Adipocyte (in vitro differentiated cells): ENCODE measurements around the gene PXN.

Experiments
- DNase-seq: peaks from one replicate; pipeline ENCODE4 v3.0.0-alpha.2; 2015; ENCODE audit warnings: low read depth
- H3K27me3 ChIP-seq: replicated peaks from 2 replicates; pipeline ENCODE4 v1.7.0; 2013; ENCODE audit warnings: mild to moderate bottlenecking, low read length, moderate library complexity; ENCODE audit not compliant: control insufficient read depth, insufficient read depth
- H3K36me3 ChIP-seq: 2 replicates; pipeline ENCODE4 v1.7.0; 2013; ENCODE audit warnings: low read length, mild to moderate bottlenecking, moderate library complexity; ENCODE audit not compliant: control insufficient read depth, insufficient read depth, severe bottlenecking
- H3K4me1 ChIP-seq: 2 replicates; pipeline ENCODE4 v1.7.0; 2013; ENCODE audit warnings: mild to moderate bottlenecking, low read length, moderate library complexity; ENCODE audit not compliant: control insufficient read depth, insufficient read depth
- H3K4me3 ChIP-seq: 2 replicates; pipeline ENCODE4 v1.7.0; 2013; ENCODE audit warnings: mild to moderate bottlenecking, low read length, moderate library complexity
- H3K9ac ChIP-seq: 2 replicates; pipeline ENCODE4 v1.7.0; 2013; ENCODE audit warnings: mild to moderate bottlenecking, low read length, moderate library complexity
- H3K9me3 ChIP-seq: 2 replicates; pipeline ENCODE4 v1.7.0; 2013; ENCODE audit warnings: mild to moderate bottlenecking, low read length, moderate library complexity; ENCODE audit not compliant: control insufficient read depth

The PXN gene

GRCh38 chr12:120175062-120175461, 90.5 kb downstream of the PXN start:
- Histone ChIP-seq H3K9me3 (no peaks in the 10 kb centered on the region), H3K4me1 (no peaks in the 10 kb centered on the region), H3K27me3 (no peaks in the 10 kb centered on the region), H3K36me3 (peaks cover 96% of the 10 kb centered on the region), H3K4me3 (no peak overlapping the region), H3K9ac (no peak overlapping the region)
- DNase-seq: no peak

GRCh38 chr12:120172053-120172452, 93.5 kb downstream of the PXN start:
- peaks cover 97% of the 10 kb centered on the region for H3K36me3 ChIP-seq

GRCh38 chr12:120170631-120171030, 94.9 kb downstream of the PXN start:
- Histone ChIP-seq H3K4me1 (no peaks in the 10 kb centered on the region), H3K4me3 (no peak overlapping the region), H3K9me3 (no peaks in the 10 kb centered on the region), H3K27me3 (no peaks in the 10 kb centered on the region), H3K36me3 (peaks cover 90% of the 10 kb centered on the region), H3K9ac (no peak overlapping the region)
- DNase-seq: no peak

More at GRCh38 chr12:120172053-120172452, 93.5 kb downstream of the PXN start:
- H3K9me3 ChIP-seq: no peaks in the 10 kb centered on the region
- H3K9ac ChIP-seq: no peak overlapping the region
- H3K4me1 ChIP-seq: no peaks in the 10 kb centered on the region
- DNase-seq: no peak
- H3K4me3 ChIP-seq: no peak overlapping the region
- no peaks in the 10 kb centered on the region for H3K27me3 ChIP-seq

- Histone ChIP-seq H3K36me3 (peaks cover 90% of the 10 kb centered on the region), H3K4me3 (no peak overlapping the region), H3K27me3 (no peaks in the 10 kb centered on the region), H3K4me1 (no peaks in the 10 kb centered on the region), H3K9me3 (no peaks in the 10 kb centered on the region), H3K9ac (no peak overlapping the region)
- DNase-seq: no peak
Observed at GRCh38 chr12:120169946-120170345, 95.6 kb downstream of the PXN start.

GRCh38 chr12:120168337-120168736, 97.2 kb downstream of the PXN start:
- no peak for DNase-seq
- Histone ChIP-seq H3K9ac (no peak overlapping the region), H3K4me1 (no peaks in the 10 kb centered on the region), H3K27me3 (no peaks in the 10 kb centered on the region), H3K9me3 (no peaks in the 10 kb centered on the region), H3K36me3 (peaks cover 88% of the 10 kb centered on the region), H3K4me3 (no peak overlapping the region)

- no peaks in the 10 kb centered on the region for H3K27me3 ChIP-seq
- no peak for DNase-seq
- H3K36me3 ChIP-seq: peaks cover 88% of the 10 kb centered on the region
- no peaks in the 10 kb centered on the region for H3K4me1 ChIP-seq
- H3K9me3 ChIP-seq: no peaks in the 10 kb centered on the region
- no peak overlapping the region for H3K4me3 ChIP-seq
- no peak overlapping the region for H3K9ac ChIP-seq
Observed at GRCh38 chr12:120167529-120168095, 97.9 kb downstream of the PXN start.

- no peaks in the 10 kb centered on the region for H3K4me1 ChIP-seq
- H3K4me3 ChIP-seq: no peak overlapping the region
- no peaks in the 10 kb centered on the region for H3K9me3 ChIP-seq
- no peak for DNase-seq
- peaks cover 89% of the 10 kb centered on the region for H3K36me3 ChIP-seq
- H3K9ac ChIP-seq: no peak overlapping the region
- H3K27me3 ChIP-seq: no peaks in the 10 kb centered on the region
Observed at GRCh38 chr12:120164293-120164692, 101.2 kb downstream of the PXN start.

- no peak overlapping the region for H3K9ac ChIP-seq
- DNase-seq: no peak
- H3K9me3 ChIP-seq: no peaks in the 10 kb centered on the region
- H3K4me3 ChIP-seq: no peak overlapping the region
- no peaks in the 10 kb centered on the region for H3K27me3 ChIP-seq
- no peaks in the 10 kb centered on the region for H3K4me1 ChIP-seq
- H3K36me3 ChIP-seq: peaks cover 88% of the 10 kb centered on the region
Observed at GRCh38 chr12:120162763-120163162, 102.8 kb downstream of the PXN start.

- Histone ChIP-seq H3K9ac (no peak overlapping the region), H3K4me3 (no peak overlapping the region), H3K27me3 (no peaks in the 10 kb centered on the region), H3K9me3 (no peaks in the 10 kb centered on the region), H3K4me1 (no peaks in the 10 kb centered on the region), H3K36me3 (peaks cover 89% of the 10 kb centered on the region)
- DNase-seq: no peak
Observed at GRCh38 chr12:120161852-120162251, 103.7 kb downstream of the PXN start.
